GM18511 (cell line): ENCODE data around the gene MED1.
"Not testable (repeated sequence)": the region's sequence is repeated elsewhere in the genome, so short reads cannot be mapped to it uniquely, and the experiment has no call there.

ENCODE experiments used
- ATAC-seq: cut with Tn5 transposase; IDR thresholded peaks from one replicate; pipeline ENCODE4 v1.9.1; 2021; ENCODE audit warnings: mild to moderate bottlenecking, moderate library complexity; ENCODE audit not compliant: unreplicated experiment

The MED1 gene, protein sequence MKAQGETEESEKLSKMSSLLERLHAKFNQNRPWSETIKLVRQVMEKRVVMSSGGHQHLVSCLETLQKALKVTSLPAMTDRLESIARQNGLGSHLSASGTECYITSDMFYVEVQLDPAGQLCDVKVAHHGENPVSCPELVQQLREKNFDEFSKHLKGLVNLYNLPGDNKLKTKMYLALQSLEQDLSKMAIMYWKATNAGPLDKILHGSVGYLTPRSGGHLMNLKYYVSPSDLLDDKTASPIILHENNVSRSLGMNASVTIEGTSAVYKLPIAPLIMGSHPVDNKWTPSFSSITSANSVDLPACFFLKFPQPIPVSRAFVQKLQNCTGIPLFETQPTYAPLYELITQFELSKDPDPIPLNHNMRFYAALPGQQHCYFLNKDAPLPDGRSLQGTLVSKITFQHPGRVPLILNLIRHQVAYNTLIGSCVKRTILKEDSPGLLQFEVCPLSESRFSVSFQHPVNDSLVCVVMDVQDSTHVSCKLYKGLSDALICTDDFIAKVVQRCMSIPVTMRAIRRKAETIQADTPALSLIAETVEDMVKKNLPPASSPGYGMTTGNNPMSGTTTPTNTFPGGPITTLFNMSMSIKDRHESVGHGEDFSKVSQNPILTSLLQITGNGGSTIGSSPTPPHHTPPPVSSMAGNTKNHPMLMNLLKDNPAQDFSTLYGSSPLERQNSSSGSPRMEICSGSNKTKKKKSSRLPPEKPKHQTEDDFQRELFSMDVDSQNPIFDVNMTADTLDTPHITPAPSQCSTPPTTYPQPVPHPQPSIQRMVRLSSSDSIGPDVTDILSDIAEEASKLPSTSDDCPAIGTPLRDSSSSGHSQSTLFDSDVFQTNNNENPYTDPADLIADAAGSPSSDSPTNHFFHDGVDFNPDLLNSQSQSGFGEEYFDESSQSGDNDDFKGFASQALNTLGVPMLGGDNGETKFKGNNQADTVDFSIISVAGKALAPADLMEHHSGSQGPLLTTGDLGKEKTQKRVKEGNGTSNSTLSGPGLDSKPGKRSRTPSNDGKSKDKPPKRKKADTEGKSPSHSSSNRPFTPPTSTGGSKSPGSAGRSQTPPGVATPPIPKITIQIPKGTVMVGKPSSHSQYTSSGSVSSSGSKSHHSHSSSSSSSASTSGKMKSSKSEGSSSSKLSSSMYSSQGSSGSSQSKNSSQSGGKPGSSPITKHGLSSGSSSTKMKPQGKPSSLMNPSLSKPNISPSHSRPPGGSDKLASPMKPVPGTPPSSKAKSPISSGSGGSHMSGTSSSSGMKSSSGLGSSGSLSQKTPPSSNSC (N-terminal part only)

DNA sequence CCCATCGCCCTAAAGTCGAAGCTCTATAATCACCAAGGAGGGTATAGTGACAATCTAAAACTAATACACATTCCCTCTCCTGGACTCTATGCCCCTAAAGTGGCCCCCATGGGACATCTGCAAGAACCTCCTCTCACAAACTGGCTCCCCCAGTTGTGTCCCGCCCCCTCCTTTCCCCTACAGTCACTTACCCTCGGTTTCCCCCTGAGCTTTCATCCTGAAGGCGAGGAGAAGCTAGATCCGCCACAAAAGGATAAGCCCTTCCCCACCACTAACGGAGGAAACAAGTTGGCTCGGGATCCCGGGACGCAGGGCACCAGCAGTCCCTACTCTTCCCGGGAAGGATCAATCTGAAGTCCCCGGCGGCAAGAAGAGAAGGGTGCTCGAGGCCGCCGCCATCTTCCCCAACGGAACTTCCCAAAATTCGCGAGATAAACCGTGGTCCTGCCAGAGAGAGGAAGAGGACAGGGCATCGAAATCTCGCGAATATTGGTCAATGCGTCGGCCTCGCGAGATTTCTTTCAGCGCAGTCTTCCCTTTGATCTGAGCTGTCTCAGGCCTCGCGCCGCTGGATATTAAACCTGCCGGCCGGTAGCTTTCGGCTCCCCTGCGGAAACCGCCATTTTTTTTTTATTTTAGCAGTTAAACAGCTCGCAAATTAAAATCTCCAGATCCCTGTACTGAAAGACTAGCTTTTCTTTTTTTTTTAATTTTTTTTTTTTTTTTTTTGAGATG lies at the start of gene MED1:
TSS of gene MED1 (minus strand) at position 417 of the 735 bp plus-strand sequence. CDS start at position 216, 201 bp downstream.
- peak; percentile 84 for ATAC-seq

DNA sequence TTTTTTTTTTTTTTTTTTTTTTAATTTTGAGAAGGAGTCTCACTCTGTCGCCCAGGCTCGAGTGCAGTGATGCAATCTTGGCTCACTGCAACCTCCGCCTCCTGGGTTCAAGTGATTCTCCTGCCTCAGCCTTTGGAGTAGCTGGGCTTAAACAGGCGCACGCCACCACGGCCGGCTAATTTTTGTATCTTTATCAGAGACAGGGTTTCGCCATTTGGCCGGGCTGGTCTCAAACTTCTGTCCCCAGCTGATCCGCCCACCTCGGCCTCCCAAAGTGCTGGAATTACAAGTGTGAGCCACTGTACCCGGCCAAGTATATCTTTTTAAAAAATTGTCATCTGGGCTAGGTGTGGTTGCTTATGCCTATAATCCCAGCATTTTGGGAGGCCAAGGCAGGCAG lies 45.9 kb upstream of the MED1 start:
- not testable (repeated sequence) for ATAC-seq

DNA sequence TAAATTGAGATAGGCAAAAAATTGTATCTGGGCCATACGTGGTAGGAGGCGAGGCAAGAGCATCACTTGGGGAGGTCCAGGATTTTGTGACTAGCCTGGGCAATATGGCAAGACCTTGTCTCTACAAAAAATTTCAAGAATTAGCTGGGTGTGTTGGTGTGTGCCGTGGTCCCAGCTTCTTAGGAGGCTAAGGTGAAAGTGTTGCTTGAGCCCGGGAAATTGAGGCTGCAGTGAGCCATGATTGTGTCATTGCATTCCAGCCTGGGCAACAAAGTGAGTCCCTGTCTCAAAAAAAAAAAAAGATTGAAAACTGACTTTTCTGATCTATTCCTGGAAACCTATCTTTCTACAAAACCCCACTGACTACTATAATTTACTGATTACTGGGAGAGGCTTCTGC lies 36.9 kb upstream of the MED1 start:
- no peak for ATAC-seq

- not testable (repeated sequence) for ATAC-seq
These were observed 36.4 kb upstream of the MED1 start for GRCh38 chr17:39487490-39487889.

DNA sequence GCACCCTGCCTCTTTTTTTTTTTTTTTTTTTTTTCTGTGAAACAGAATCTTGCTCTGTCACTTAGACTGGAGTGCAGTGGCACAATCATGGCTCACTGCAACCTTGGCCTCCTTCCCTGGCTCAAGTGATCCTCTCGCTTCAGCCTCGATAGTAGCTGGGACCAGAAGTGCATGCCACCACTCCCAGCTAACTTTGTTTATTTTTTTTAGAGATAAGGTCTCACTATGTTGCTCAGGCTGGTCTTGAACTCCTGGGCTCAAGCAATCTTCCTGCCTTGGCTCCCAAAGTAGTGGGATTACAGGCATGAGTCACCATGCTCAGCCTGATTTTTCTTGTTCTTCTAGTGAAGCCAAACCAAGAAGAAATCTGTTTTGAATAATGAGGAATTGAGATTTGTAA lies 35.2 kb upstream of the MED1 start:
- no peak for ATAC-seq

- ATAC-seq, result no peak
These were observed 34.5 kb upstream of the MED1 start for GRCh38 chr17:39485555-39485954.

GRCh38 chr17:39484178-39484577 lies 33.1 kb upstream of the MED1 start:
- ATAC-seq, result no peak

- no peak for ATAC-seq
These were observed 32.4 kb upstream of the MED1 start for GRCh38 chr17:39483506-39483905.

GRCh38 chr17:39479631-39480030 lies 28.6 kb upstream of the MED1 start:
- not testable (repeated sequence) for ATAC-seq

DNA sequence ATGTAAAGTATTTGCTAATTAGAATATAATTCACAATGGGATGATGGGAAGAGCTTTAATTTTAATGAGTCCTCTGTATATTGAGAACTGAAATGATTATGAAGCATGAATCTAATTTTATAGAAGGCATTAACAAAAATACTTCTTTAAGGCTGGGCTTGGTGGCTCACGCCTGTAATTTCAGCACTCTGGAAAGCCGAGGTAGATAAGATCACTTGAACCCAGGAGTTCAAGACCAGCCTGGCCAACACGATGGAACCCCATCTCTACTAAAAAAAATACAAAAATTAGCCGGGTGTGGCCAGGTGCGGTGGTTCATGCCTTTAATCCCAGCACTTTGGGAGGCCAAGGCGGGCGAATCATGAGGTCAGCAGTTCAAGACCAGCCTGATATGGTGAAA lies 22.2 kb upstream of the MED1 start:
- ATAC-seq, result no peak

DNA sequence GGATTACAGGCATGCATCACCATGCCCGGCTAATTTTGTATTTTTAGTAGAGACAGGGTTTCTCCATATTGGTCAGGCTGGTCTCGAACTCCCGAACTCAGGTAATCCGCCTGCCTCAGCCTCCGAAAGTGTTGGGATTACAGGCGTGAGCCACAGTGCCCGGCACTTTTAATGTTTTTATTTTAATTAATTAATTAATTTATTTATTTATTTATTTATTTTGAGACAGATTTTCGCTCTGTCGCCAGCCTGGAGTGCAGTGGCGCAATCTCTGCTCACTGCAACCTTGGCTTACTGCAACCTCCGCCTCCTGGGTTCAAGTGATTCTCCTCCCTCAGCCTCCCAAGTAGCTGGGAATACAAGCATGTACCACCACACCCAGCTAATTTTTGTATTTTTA lies 17.5 kb upstream of the MED1 start:
- ATAC-seq, result not testable (repeated sequence)

DNA sequence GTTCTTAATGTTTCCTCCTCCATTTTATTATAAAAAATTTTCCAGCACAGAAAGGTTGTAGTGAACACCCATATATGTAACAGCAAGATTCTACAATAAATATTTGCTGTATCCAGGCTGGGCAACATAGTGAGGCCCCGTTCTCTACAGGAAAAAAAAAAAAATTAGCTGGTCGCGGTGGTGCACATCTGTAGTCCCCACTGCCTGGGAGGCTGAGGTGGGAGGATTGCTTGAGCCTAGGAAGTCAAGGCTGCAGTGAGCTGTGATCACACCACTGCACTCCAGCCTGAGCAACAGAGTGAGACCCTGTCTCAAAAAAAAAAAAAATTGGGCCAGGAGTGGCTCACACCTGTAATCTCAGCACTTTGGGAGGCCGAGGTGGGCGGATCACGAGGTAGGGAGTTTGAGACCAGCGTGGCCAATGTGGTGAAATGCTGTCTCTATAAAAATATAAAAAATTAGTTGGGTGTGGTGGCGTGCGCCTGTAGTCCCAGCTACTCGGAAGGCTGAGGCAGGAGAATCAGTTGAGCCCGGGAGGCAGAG lies 13.6 kb upstream of the MED1 start:
- ATAC-seq, result not testable (repeated sequence)

GRCh38 chr17:39462631-39463375 lies 11.7 kb upstream of the MED1 start:
- no peak for ATAC-seq

DNA sequence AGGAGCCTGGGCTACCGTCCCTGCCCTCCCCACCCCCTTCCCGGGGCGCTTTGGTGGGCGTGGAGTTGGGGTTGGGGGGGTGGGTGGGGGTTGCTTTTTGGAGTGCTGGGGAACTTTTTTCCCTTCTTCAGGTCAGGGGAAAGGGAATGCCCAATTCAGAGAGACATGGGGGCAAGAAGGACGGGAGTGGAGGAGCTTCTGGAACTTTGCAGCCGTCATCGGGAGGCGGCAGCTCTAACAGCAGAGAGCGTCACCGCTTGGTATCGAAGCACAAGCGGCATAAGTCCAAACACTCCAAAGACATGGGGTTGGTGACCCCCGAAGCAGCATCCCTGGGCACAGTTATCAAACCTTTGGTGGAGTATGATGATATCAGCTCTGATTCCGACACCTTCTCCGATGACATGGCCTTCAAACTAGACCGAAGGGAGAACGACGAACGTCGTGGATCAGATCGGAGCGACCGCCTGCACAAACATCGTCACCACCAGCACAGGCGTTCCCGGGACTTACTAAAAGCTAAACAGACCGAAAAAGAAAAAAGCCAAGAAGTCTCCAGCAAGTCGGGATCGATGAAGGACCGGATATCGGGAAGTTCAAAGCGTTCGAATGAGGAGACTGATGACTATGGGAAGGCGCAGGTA lies 11.0 kb upstream of the MED1 start:
- peak; percentile 19 for ATAC-seq

- ATAC-seq, result peak; percentile 84
These were observed 10.3 kb upstream of the MED1 start, which contains the start of gene CDK12 for GRCh38 chr17:39461113-39461925. CDK12 (plus strand) TSS chr17:39461486; CDS start chr17:39462072, 586 bp downstream.

- ATAC-seq, result no peak
These were observed 4.9 kb upstream of the MED1 start for GRCh38 chr17:39455919-39456318.

DNA sequence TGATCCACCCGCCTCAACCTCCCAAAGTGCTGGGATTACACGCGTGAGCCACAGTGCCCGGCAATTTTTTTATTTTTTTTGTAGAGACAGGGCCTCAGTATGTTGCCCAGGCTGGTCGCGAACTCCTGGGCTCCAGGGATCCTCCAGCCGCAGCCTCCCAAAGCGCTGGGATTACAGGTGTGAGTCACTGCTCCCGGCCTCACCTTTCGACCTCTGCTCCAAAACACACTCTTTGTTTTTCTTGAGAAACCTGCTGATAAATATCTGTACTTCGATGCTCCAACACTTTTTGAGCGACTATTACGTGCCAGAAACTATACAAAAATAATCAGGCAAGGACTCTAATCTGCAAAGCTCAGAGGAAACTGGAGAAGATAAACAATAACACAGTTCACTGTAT lies 1.0 kb downstream of the MED1 start:
- no peak for ATAC-seq

- ATAC-seq, result no peak
These were observed 3.5 kb downstream of the MED1 start for GRCh38 chr17:39447561-39447960.
